A204.1 (cell line): Measurements from ENCODE around the gene TCERG1L.

Experiments
- FAIRE-seq: peaks from 2 replicates; lab custom pipeline; 2012; peaks lifted over from hg19 to GRCh38; lab: Jason Lieb, UNC

TCERG1L gene

DNA sequence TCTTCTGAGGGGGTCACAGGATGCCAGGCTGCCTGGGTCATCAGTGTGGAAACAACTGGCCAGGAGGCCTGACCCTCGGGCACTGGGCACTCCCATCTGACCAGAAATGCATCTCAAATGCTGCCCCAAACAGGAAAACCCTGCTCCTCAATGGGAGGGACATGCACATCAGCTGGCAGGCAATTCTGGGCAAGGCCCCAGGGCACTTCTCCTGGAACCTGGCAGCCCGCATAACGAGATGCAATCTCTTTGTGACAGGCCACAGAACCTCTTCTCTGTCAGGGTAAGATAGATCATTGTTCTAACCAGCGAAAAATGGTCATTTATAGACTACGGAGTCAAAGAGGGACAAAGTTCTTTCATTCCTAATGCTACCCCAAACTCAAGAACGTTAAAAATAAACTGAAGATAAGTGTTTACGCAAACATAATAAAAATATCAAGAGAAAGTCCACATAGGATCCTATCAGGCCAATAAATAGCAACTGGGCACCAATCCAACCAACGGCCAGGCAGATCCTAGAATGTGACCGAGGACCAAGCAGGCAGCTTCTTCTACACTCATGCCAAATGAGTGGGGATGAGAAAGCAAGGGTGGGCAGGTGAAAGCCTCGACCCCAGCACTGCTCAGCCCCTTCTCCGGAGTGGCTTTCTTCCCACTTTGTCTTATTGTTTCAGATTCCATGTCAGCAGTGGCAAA is 212.3 kb downstream of the TCERG1L start:
- no peak for FAIRE-seq

- FAIRE-seq, result no peak
Observed at GRCh38 chr10:131098416-131098952, 213.0 kb downstream of the TCERG1L start.

- FAIRE-seq, result no peak
Observed at GRCh38 chr10:131096031-131096430, 215.5 kb downstream of the TCERG1L start.

GRCh38 chr10:131095313-131095580 is 216.3 kb downstream of the TCERG1L start:
- no peak for FAIRE-seq

DNA sequence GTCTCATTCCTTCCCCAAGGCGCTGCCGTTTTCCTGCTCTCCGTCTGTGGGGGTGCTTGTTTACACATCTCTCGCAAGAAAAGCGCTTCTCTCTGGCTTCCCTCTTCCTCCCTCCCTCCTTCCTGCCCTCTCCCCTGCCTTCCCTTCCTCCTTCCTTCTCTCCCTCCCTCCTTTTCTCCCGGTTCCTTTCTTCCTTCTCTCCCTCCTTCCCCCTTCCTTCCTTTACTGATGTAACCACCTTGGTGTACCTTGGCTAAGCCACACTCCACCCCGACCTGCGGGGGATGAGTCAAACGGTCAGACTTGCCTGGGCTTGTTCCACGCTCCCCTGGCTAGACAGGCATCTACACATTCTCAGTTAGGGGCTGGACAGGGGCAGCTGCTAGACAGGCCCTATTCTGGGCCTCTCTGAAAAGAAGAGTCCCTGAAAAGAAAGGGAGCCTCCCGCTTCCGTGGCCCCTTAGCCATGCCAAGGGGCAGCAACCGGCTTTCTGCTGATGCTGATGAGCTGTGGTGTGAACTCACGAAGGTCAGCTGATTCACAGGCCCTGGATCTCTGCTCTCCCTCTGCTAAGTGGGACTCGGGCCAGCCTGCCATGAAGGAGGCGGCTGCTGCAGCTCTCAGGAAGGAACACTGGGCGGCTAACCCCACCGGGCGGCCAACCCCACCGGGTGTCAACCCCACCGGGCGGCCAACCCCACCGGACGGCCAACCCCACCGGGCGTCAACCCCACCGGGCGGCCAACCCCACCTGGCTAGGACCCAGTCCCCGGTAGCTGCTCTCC is 216.8 kb downstream of the TCERG1L start:
- FAIRE-seq, result no peak

DNA sequence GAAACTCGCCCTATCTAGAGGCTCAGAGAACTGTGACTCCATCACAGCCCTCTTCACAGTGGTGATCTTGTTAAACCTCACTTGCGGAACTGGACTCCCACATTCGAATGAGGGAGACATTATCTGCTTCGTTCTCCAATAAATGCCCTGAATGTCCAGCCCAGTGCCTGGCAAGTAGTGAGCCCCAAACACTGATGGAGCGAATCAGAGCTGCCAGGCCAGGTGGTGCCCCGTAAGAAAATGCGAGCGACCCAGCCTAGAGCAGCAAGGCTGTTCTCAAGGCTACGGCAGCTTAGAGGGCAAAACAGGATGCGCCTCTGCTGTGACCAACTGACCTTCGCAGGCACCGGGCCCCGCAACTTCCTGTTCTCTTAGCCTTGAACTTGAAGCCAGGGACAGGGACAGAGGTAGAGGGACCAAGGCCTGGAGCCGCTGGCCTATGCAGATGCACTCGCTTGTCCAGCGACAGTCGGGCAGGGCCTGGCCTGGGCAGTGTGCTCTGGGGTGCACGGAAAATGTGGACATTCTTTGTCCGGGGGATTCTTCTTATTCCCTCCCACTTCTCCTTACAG is 217.6 kb downstream of the TCERG1L start:
- no peak for FAIRE-seq

- no peak for FAIRE-seq
Observed at GRCh38 chr10:131093346-131093745, 218.2 kb downstream of the TCERG1L start.

GRCh38 chr10:131092876-131093275 is 218.6 kb downstream of the TCERG1L start:
- no peak for FAIRE-seq

GRCh38 chr10:131092386-131092785 is 219.1 kb downstream of the TCERG1L start:
- no peak for FAIRE-seq

- FAIRE-seq, result no peak
Observed at GRCh38 chr10:131091682-131092081, 219.8 kb downstream of the TCERG1L start.

GRCh38 chr10:131090761-131091661 is 220.5 kb downstream of the TCERG1L start:
- FAIRE-seq, result no peak

DNA sequence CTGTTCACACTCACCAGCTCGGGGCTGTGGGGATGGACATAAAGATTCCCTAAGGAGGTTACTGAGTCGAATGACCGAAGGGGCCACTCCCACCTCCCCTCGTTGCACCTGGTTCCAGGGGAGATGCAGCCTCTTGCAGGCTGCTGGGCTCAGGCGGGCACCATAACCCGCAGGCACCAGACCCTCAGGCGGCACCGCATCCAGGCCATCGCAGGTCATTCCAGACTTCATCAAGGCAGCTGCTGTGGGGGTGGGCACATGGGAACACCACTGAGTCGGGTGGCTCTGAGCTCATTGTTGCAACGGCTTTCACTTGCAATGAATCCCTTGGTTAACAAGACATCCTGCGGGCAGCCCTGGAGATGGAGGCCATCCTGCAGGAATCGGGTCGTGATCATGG is 221.7 kb downstream of the TCERG1L start:
- no peak for FAIRE-seq

- no peak for FAIRE-seq
Observed at GRCh38 chr10:131089150-131089549, 222.4 kb downstream of the TCERG1L start.

GRCh38 chr10:131088619-131089018 is 222.9 kb downstream of the TCERG1L start:
- FAIRE-seq, result no peak

- FAIRE-seq, result no peak
Observed at GRCh38 chr10:131087464-131088215, 223.9 kb downstream of the TCERG1L start.

DNA sequence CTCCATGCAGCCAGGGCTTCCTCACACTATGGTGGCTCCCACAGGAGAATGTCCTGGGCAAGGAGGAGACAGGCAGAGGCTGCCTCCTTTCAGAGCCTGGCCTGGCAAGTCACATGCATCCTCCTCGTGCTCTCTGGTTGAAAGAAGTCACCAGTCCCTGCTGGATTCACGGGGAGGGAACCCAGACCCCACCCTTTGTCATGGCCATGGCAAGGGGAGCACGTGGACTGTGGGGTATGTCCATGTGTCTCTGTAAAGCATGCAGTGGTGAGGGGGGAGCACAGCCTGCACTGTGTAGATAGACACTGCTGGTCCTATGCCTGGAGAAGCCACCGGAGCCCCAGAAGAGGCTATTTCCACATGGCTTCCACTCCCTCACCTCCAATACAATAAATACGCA is 225.0 kb downstream of the TCERG1L start:
- FAIRE-seq, result no peak

GRCh38 chr10:131086094-131086493 is 225.4 kb downstream of the TCERG1L start:
- no peak for FAIRE-seq

- no peak for FAIRE-seq
Observed at GRCh38 chr10:131085091-131085860, 226.2 kb downstream of the TCERG1L start.

DNA sequence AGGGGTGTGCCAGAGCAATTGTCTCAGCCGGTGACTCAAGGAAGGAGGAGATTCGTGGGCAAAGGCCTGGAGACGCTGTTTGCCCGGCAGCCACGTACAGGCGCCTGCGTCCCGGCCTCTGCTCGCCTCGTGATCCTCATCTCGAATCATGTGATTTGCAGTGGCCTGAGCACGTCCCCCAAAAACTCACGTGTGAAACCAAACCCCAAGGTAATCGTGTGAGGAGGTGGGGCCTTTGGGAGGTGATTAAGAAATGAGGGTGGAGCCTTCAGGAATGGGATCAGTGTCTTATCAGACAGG is 226.8 kb downstream of the TCERG1L start:
- no peak for FAIRE-seq

- FAIRE-seq, result no peak
Observed at GRCh38 chr10:131083915-131084790, 227.4 kb downstream of the TCERG1L start.
